HG03196 (cell line): ENCODE results near the gene RBM47.

Experiments
- ATAC-seq: cut with Tn5 transposase; IDR thresholded peaks from one replicate; pipeline ENCODE4 v1.9.1; 2021; ENCODE audit not compliant: unreplicated experiment

The RBM47 gene

DNA sequence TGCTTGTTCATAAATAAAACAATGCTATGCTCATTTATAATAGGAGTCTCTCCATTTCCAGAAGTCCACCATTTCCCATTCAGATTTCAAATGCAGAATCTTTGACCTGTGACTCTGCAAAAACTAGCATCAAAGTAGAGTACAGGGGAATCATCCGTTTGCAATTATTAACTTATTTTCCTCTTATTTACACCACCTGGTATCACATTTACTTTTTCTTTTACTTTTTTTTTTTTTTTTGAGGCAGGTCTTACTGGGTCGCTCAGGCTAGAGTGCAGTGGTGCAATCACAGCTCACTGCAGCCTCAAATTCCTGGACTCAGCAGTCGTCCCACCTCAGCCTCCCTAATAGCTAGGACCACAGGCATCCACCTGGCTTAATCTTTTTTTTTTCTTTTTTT, 37.6 kb downstream of the RBM47 start:
- no peak for ATAC-seq

GRCh38 chr4:40587826-40588225, 41.8 kb downstream of the RBM47 start:
- no peak for ATAC-seq

DNA sequence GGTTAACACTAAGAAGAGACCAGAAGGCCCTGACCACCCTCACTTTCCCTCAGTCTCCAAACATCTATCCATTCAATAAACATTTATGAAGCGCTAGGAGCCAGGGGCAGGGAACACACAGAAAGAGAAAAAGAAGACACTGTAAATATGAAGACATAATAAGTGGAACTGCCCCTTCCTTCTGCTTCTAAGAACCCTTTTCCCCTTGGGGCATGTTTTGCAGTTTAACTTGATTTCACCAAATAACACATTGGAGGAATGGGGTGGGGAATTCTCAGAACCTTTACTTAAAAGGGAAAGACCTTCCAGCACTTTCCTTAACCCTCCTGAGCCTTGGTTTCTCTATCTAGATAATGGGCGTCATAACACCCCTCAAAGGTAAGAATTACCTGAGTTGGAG, 42.3 kb downstream of the RBM47 start:
- ATAC-seq = no peak

DNA sequence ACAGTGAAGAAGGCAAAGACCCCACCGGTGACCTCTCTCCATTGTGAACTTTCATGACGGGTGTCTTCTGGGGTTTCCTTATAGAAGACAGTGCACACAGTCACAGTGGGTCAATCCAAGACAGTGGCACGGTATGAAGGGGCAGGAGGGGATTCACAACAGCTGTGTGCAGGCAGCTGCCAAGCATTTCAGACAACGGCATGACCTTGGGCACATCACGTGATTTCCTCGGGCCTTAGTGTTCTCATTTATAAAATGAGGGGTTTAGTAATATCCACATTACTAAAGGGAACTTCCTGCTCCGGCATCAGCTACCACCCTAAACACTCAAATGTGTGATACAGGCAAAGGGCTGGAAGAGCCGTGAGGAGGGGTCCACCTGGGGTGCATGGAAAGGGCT, 42.9 kb downstream of the RBM47 start:
- no peak for ATAC-seq

- no peak for ATAC-seq
Observed at GRCh38 chr4:40586034-40586433, 43.6 kb downstream of the RBM47 start.

GRCh38 chr4:40585201-40585799, 44.4 kb downstream of the RBM47 start:
- ATAC-seq = no peak

DNA sequence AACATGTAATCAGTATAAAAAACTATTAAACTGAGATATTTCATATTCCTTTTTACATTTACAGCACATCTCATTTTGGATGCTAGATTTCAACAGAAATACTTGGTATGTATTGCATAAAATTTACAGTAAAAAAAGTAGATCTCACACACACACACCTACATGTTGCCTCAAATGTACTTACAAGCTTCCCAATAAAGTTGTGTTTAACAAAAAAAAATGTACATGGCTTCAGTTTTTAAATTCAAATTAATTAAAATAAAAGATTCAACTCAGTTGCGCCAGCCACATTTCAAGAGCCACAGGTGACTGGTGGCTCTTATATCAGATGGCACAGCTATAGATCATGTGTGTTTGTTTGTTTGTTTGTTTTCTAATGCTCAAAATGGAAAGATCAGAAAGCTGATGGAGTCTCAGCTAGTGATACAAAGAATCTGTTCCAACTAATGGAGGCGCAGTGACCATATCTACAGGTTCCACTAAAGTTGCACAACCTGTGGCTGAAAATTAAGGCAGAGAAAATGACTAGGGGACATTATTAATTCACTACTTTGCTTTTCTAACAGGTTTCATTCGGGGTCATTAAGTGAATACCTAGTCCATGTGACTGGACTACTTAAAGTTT, 45.0 kb downstream of the RBM47 start:
- no peak for ATAC-seq

- no peak for ATAC-seq
Observed at GRCh38 chr4:40583850-40584439, 45.7 kb downstream of the RBM47 start.

DNA sequence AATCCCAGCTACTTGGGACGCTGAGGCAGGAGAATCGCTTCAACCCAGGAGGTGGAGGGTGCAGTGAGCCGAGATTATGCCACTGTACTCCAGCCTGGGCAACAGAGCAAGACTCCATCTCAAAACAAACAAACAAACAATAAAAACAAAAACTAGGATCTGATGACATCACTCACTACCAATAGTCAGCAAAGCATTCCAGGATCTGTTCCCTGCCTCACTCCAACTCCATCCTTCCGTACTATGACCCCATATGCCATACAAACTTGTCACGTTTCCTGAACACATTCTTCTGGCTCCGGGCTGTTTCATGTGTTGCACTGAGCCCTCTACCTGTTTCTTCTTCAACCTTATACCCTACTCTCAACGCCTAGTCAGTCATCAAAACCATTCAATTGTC, 47.3 kb downstream of the RBM47 start:
- no peak for ATAC-seq

DNA sequence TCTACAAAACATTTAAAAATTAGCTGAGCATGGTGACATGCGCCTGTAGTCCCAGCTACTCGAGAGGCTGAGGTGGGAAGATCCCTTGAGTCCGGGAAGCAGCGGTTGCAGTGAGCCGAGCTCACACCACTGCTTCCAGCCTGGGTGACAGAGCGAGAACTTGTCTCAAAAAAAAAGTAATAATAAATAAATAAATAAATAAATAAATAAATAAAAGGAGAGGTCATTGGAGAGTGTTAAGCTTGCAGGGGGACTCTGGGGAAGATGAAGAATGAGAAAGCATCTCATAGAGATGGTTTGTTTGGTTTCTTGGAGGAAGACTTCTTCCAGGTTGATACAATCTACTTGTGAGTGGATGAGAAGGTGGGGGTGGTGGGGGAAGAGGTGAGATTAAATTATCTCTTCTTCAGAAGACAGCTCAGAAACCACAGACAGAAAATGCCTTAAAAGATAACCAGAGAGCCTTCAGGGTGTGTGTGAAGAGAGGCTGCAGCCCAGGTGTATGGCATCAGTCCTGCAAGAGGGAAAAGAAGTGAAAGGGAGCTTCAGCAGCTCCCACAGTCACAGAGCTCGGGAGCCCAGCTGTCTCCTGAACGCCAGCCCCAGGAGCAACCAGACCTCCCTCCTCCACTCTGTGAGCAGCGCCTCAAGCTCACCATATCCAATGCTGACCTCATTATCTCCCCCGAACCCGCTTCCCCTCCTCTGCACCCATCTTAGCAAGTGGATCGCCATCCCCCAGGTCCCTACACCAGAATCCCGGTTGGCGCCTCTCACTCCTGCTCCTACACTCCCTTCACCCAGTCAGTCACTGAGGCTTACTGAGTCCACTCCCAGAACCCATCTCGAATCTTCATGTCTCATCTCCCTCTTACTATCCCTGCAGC, 48.2 kb downstream of the RBM47 start:
- no peak for ATAC-seq

DNA sequence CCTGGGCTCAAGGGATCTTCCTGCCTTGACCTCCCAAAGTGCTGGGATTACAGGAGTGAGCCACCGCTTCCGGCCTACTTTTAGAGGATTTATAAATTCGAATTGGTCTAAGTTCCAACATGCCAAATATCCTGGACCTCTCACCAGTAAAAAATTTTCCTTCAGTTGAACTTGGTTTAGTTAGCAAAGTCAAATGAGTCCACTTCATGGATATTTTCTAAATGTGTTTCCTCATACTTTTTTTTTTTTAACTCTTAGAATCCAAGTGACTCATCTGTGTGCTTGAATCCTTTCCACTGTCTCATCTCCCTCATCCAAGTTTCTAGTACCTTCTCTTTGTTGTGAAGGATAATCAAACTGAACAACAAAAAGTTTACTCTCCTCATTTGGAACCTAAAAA, 49.7 kb downstream of the RBM47 start:
- no peak for ATAC-seq

- ATAC-seq = no peak
Observed at GRCh38 chr4:40577588-40578253, 51.9 kb downstream of the RBM47 start.

- ATAC-seq = peak; percentile 62
Observed at GRCh38 chr4:40576651-40577480, 52.8 kb downstream of the RBM47 start.

DNA sequence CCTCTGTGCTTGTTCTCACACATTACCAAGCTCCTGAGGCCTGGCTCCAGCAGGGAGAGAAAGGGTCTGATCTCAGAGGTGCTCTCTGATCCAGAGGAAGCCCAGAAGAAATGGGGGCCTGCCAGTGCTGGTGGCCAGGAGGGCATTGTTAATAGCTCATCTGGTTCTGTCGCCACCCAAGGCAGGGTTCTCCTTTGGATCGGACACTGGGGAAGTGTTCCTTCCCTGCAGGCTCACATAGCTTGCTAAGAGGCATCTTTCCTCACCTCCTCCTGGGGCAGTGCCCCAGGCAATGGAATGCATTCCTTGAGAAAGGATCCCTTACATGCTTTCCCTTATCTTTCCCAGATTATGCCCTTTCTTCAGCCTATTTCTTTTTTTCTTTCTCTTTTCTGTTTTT, 53.8 kb downstream of the RBM47 start:
- ATAC-seq = no peak

GRCh38 chr4:40573593-40574311, 55.9 kb downstream of the RBM47 start:
- no peak for ATAC-seq

DNA sequence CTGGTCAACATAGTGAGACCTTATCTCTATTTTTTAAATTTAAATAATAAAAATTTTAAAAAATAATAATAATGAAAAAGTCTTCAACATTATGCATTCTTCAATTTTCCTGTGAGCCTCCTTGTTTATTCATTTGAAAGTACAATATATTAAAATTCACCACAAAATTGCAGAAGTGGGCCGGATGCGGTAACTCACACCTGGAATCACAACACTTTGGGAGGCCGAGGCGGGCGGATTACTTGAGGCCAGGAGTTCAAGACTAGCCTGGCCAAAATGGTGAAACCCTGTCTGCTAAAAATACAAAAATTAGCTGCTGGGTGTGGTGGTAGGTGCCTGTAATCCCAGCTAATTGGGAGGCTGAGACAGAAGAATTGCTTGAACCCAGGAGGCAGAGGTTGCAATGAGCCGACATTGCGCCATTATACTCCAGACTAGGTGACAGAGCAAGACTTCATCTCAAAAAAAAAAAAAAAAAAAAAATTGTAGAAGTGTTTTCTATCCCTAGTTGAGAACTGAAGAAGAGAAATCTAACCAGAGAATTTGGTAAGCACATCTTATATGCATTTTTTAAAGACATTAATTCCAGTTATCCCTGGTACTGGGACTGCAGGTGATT, 56.9 kb downstream of the RBM47 start:
- no peak for ATAC-seq

DNA sequence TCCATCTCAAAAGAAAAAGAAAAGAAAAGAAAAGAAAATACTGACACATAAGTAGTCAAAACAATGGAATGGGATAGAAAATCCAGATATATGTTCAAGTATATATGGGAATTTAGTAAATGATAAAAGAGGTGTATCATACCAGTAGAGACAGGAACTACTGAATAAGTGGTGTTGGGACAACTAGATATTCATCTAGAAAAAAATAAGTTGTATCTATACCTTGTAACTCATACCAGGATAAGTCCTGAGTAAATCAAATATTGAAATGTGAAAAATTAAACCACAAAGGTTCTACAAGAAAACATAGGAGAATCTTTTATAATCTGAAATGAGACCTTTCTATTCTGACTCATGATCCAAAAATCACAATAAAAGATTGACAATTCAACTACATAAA, 58.5 kb downstream of the RBM47 start:
- no peak for ATAC-seq

GRCh38 chr4:40570348-40571077, 59.2 kb downstream of the RBM47 start:
- ATAC-seq = no peak
